H9 (cell line): Measurements from ENCODE around the gene STON2. TPM values are rescaled to one million over a fixed set of nuclear protein-coding genes. Genes with fewer than 3 reads are reported as not detected.

Experiments used
- DNase-seq: peaks from one replicate; pipeline ENCODE4 v3.0.0-alpha.2; 2017
- H2AFZ ChIP-seq: one replicate; pipeline ENCODE4 v1.6.1; 2013; ENCODE audit warnings: mild to moderate bottlenecking, low read length, control low read depth, moderate library complexity
- H2AK5ac ChIP-seq: 2 replicates; pipeline ENCODE4 v1.6.1; 2013; ENCODE audit warnings: low read length, control low read depth, mixed read lengths; ENCODE audit not compliant: insufficient read length
- H2BK120ac ChIP-seq: one replicate; pipeline ENCODE4 v1.6.1; 2013; ENCODE audit warnings: low read depth, mild to moderate bottlenecking, low read length, control low read depth, inconsistent platforms; ENCODE audit not compliant: poor library complexity, severe bottlenecking
- H2BK12ac ChIP-seq: 2 replicates; pipeline ENCODE4 v1.6.1; 2013; ENCODE audit warnings: low read length, control low read depth, mixed read lengths, low read depth; ENCODE audit not compliant: insufficient read length
- H2BK15ac ChIP-seq: 2 replicates; pipeline ENCODE4 v1.6.1; 2013; ENCODE audit warnings: low read depth, low read length, control low read depth
- H2BK20ac ChIP-seq: one replicate; pipeline ENCODE4 v1.6.1; 2013; ENCODE audit warnings: low read depth, mild to moderate bottlenecking, low read length, control low read depth, inconsistent platforms; ENCODE audit not compliant: poor library complexity, severe bottlenecking
- H2BK5ac ChIP-seq: 2 replicates; pipeline ENCODE4 v1.6.1; 2013; ENCODE audit warnings: low read length, control low read depth, mixed read lengths; ENCODE audit not compliant: insufficient read length
- H3K14ac ChIP-seq: 2 replicates; pipeline ENCODE4 v1.6.1; 2013; ENCODE audit warnings: low read length, control low read depth; ENCODE audit not compliant: insufficient read depth
- H3K18ac ChIP-seq: 2 replicates; pipeline ENCODE4 v1.6.1; 2013; ENCODE audit warnings: low read depth, mild to moderate bottlenecking, mixed read lengths, low read length, control low read depth; ENCODE audit not compliant: insufficient read length
- H3K23ac ChIP-seq: 2 replicates; pipeline ENCODE4 v1.6.1; 2013; ENCODE audit warnings: low read length, control low read depth, mixed read lengths, low read depth; ENCODE audit not compliant: insufficient read length
- H3K23me2 ChIP-seq: 2 replicates; pipeline ENCODE4 v1.6.1; 2013; ENCODE audit warnings: low read depth, mild to moderate bottlenecking, mixed read lengths, low read length, control low read depth; ENCODE audit not compliant: insufficient read length, poor library complexity, severe bottlenecking
- H3K27ac ChIP-seq: 2 replicates; pipeline ENCODE4 v1.5.1; 2013; ENCODE audit warnings: low read length, control low read depth, mixed read lengths, low read depth; ENCODE audit not compliant: insufficient read length
- H3K27me3 ChIP-seq: 2 replicates; pipeline ENCODE4 v1.6.1; 2013; ENCODE audit warnings: low read length, control low read depth, inconsistent platforms; ENCODE audit not compliant: insufficient read depth
- H3K4ac ChIP-seq: 2 replicates; pipeline ENCODE4 v1.6.1; 2013; ENCODE audit warnings: low read depth, mild to moderate bottlenecking, control low read depth, inconsistent platforms, low read length, moderate library complexity
- H3K4me1 ChIP-seq: 2 replicates; pipeline ENCODE4 v1.6.1; 2013; ENCODE audit warnings: low read length, control low read depth, inconsistent platforms; ENCODE audit not compliant: insufficient read depth
- H3K4me2 ChIP-seq: 2 replicates; pipeline ENCODE4 v1.6.1; 2013; ENCODE audit warnings: low read length, control low read depth, mixed read lengths; ENCODE audit not compliant: insufficient read length, insufficient read depth
- H3K56ac ChIP-seq: 2 replicates; pipeline ENCODE4 v1.6.1; 2013; ENCODE audit warnings: low read depth, mild to moderate bottlenecking, mixed read lengths, low read length, control low read depth; ENCODE audit not compliant: insufficient read length
- H3K79me1 ChIP-seq: 2 replicates; pipeline ENCODE4 v1.6.1; 2013; ENCODE audit warnings: low read depth, mild to moderate bottlenecking, moderate library complexity, low read length, control low read depth, inconsistent platforms; ENCODE audit not compliant: insufficient read depth, poor library complexity, severe bottlenecking
- H3K79me2 ChIP-seq: 2 replicates; pipeline ENCODE4 v1.6.1; 2013; ENCODE audit warnings: low read length, control low read depth, inconsistent platforms; ENCODE audit not compliant: insufficient read depth
- H3K9ac ChIP-seq: 2 replicates; pipeline ENCODE4 v1.6.1; 2013; ENCODE audit warnings: low read length, control low read depth, mixed read lengths; ENCODE audit not compliant: insufficient read length; ENCODE audit errors: extremely low read depth
- H3K9me3 ChIP-seq: one replicate; pipeline ENCODE4 v1.6.1; 2013; ENCODE audit warnings: low read depth, low read length, inconsistent platforms; ENCODE audit not compliant: control insufficient read depth
- H3T11ph ChIP-seq: one replicate; pipeline ENCODE4 v1.6.1; 2013; ENCODE audit warnings: mild to moderate bottlenecking, low read length, control low read depth, inconsistent platforms
- H4K20me1 ChIP-seq: one replicate; pipeline ENCODE4 v1.6.1; 2013; ENCODE audit not compliant: control insufficient read depth, insufficient read length, insufficient read depth
- H4K5ac ChIP-seq: 2 replicates; pipeline ENCODE4 v1.6.1; 2013; ENCODE audit warnings: low read depth, mild to moderate bottlenecking, mixed read lengths, low read length, control low read depth; ENCODE audit not compliant: insufficient read length
- H4K8ac ChIP-seq: replicated peaks from 2 replicates; pipeline ENCODE4 v1.6.1; 2013; ENCODE audit warnings: low read length, control low read depth, mixed read lengths, low read depth; ENCODE audit not compliant: insufficient read length
- H4K91ac ChIP-seq: 2 replicates; pipeline ENCODE4 v1.6.1; 2013; ENCODE audit warnings: low read depth, mild to moderate bottlenecking, moderate library complexity, mixed read lengths, low read length, control low read depth; ENCODE audit not compliant: insufficient read length
- H3K27ac Mint-ChIP-seq, 3 experiments: 2 replicates in 2 of 3; 3 replicates in 1 of 3; pipeline ENCODE4 v1.8.0; 2020 to 2021; ENCODE audit warnings: mixed read lengths in 3 of 3, mild to moderate bottlenecking in 1 of 3, moderate library complexity in 1 of 3
- H3K27me3 Mint-ChIP-seq: 2 replicates; pipeline ENCODE4 v1.8.0; 2021; ENCODE audit warnings: low read depth, mild to moderate bottlenecking, moderate library complexity, mixed read lengths
- H3K36me3 Mint-ChIP-seq, 3 experiments: 2 replicates in 2 of 3; 3 replicates in 1 of 3; pipeline ENCODE4 v1.8.0; 2020 to 2021; ENCODE audit warnings: low read depth in 3 of 3, mixed read lengths in 3 of 3; ENCODE audit not compliant: insufficient read depth in 1 of 3
- H3K4me1 Mint-ChIP-seq, 2 experiments: 2 replicates each; pipeline ENCODE4 v1.8.0; 2020; ENCODE audit warnings: mixed read lengths in 2 of 2
- H3K4me3 Mint-ChIP-seq, 2 experiments: 2 replicates in 1 of 2; 3 replicates in 1 of 2; pipeline ENCODE4 v1.8.0; 2020 to 2021; ENCODE audit warnings: mild to moderate bottlenecking in 2 of 2, mixed read lengths in 2 of 2, moderate library complexity in 1 of 2
- H3K9me3 Mint-ChIP-seq, 2 experiments: 2 replicates in 1 of 2; 3 replicates in 1 of 2; pipeline ENCODE4 v1.8.0; 2020; ENCODE audit warnings: mild to moderate bottlenecking in 2 of 2, mixed read lengths in 2 of 2, moderate library complexity in 1 of 2
- WGBS: extraction: QIAGEN DNeasy Blood & Tissue Kit; methylation state at CpG from one replicate; pipeline ENCODE4 v1.1.7; 2013; ENCODE audit warnings: missing lambda C conversion rate, low lambda C conversion rate, mixed read lengths; ENCODE audit not compliant: insufficient read length; ENCODE audit errors: extremely low coverage; 5-methylcytosine and 5-hydroxymethylcytosine counted together
- total RNA-seq: library from RNA; stranded (reverse); gene quantifications from 2 replicates; pipeline ENCODE4 v1.2.1, GENCODE V29; 2021
- TF ChIP-seq, protein P1 (sequence below): fragments of 200-600 bp; sonication (generic); conservative IDR thresholded peaks from 3 replicates; pipeline ENCODE4 v1.8.0; 2021; ENCODE audit warnings: antibody characterized with exemption, mild to moderate bottlenecking

STON2 gene
- total RNA-seq, 1 experiment from 2014 or later = 62.9 TPM

DNA sequence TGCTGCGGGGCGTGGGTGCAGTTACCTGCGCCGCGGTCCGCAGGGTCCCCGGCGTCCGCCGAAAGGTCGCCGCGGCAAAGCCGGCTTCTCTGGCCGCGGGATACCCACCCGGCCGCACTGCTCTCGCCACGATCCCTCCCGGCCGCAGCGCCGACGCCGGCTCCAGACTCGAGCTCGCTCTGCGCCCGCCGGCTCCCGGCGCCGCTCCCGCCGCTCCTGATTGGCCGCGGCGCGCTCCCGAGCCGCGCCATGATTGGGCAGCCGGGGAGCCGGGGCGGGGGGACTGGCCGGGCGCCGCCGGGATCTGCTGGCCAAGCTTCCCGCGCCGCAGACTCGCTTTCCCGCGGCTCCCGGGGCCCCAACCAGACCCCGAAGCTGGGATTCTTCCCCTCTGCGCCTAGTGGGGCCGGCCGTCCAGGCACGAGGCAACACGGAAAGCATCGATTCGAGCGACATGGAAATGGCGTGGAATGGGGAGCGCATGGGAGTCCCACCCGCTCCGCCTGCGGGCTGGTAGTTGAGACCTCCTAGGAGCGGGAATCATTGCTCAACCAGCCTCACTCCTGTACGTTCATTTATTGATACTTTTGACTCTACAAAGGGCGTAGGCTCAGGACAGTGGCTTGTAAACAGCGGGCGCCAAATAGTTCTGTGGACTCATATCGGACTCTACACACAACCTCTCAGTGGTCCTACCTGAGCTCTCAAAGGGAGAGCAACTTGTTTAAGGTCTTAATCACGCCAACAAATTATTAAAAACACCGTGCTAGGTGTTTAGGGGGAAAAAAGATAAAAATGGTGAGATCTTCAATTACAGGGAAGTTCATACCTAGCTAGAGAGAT lies 36.4 kb upstream of the STON2 start:
- Histone ChIP-seq H2BK120ac (no peak overlapping the region), H4K8ac (no peak overlapping the region), H4K5ac (no peak overlapping the region), H3K56ac (no peak overlapping the region), H3K4ac (no peak overlapping the region), H2AK5ac (no peak overlapping the region), H3K27me3 (peaks cover 7% of the 10 kb centered on the region; the same call in 1 of the 2 replicates), H3K23ac (no peak overlapping the region), H4K91ac (no peak overlapping the region), H3K14ac (peak overlapping the region; percentile 79), H3K27ac (no peak overlapping the region), H3K9me3 (no peaks in the 10 kb centered on the region), H3K79me1 (no peaks in the 10 kb centered on the region), H3K4me2 (peak overlapping the region; percentile 95), H4K20me1 (no peaks in the 10 kb centered on the region), H2AFZ (no peak overlapping the region), H3K4me1 (peaks cover 14% of the 10 kb centered on the region; the same call in 1 of the 2 replicates), H2BK5ac (no peak overlapping the region), H3K23me2 (peaks cover 16% of the 10 kb centered on the region), H2BK15ac (no peak overlapping the region), H3K18ac (peak overlapping the region; percentile 56), H2BK20ac (no peak overlapping the region), H3K79me2 (peaks cover 11% of the 10 kb centered on the region; the same call in 1 of the 2 replicates), H3T11ph (no peak overlapping the region), H2BK12ac (no peak overlapping the region), H3K9ac (peak overlapping the region; percentile 65)
- peaks cover 36 to 43% of the 10 kb centered on the region in 2 experiments for H3K4me1 Mint-ChIP-seq
- H3K4me3 Mint-ChIP-seq = peak overlapping the region; percentile 74 to 86
- H3K9me3 Mint-ChIP-seq = no peaks in the 10 kb centered on the region
- TF ChIP-seq, protein P1, sequence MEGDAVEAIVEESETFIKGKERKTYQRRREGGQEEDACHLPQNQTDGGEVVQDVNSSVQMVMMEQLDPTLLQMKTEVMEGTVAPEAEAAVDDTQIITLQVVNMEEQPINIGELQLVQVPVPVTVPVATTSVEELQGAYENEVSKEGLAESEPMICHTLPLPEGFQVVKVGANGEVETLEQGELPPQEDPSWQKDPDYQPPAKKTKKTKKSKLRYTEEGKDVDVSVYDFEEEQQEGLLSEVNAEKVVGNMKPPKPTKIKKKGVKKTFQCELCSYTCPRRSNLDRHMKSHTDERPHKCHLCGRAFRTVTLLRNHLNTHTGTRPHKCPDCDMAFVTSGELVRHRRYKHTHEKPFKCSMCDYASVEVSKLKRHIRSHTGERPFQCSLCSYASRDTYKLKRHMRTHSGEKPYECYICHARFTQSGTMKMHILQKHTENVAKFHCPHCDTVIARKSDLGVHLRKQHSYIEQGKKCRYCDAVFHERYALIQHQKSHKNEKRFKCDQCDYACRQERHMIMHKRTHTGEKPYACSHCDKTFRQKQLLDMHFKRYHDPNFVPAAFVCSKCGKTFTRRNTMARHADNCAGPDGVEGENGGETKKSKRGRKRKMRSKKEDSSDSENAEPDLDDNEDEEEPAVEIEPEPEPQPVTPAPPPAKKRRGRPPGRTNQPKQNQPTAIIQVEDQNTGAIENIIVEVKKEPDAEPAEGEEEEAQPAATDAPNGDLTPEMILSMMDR = no peak
- H3K36me3 Mint-ChIP-seq = peaks cover 0 to 4% (median 0%) of the 10 kb centered on the region in 3 experiments; a peak in 1 of 7 replicates
- WGBS = no CpG with 5 or more reads among the region's 79 CpGs
- peaks cover 45% of the 10 kb centered on the region for H3K27me3 Mint-ChIP-seq
- DNase-seq = peak; percentile 85
- H3K27ac Mint-ChIP-seq = peak overlapping the region in 1 of 3 experiments; percentile 79; a peak in 2 of 7 replicates
